GM18867 (cell line): ENCODE results near the gene PSAP.
"Not testable (repeated sequence)": the region's sequence is repeated elsewhere in the genome, so short reads cannot be mapped to it uniquely, and the experiment has no call there.

Experiments used
- ATAC-seq: cut with Tn5 transposase; IDR thresholded peaks from one replicate; pipeline ENCODE4 v1.9.1; 2021; ENCODE audit warnings: mild to moderate bottlenecking, moderate library complexity; ENCODE audit not compliant: unreplicated experiment

Gene PSAP

GRCh38 chr10:71850743-71851464, at the start of gene PSAP:
Gene PSAP (minus strand): TSS chr10:71851251. CDS start chr10:71851221, 30 bp downstream.
- ATAC-seq = peak; percentile 91

DNA sequence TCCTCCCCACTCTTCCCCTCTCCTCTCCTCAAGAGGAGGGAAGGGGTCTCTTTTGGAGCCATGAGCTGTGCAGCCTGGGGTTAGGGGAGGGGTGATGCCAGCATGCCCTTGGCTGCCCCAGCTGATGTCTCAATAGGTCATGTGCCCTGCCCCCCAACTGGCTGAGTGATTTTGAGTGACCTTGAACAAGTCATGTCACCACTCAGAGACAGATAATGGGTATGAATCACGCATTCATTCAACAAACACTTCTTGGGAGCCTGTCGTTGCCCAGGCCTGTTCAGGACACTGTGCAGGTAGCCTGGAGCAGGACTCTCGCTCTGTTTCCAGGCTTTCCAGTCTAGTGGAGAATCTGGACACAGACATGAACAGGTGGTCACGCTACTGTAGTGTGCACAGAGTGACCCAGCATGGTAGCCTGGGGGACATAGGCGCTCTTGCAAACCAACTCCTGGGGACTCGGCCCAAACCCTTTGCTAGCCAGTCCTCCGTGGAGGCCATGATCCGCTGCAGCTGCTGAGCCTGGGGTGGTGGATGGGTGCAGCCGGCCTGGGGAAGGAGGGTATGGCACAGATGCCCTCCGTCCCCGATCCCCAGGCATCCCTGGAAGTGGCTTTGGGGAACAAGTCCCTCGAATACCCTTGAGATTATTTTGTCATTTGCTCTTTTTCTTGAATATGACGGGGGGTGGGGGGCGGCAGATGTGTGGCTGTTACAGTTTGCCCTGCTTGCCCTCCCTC, 49.6 kb upstream of the PSAP start:
- ATAC-seq = no peak

GRCh38 chr10:71899665-71900412, 48.8 kb upstream of the PSAP start:
- no peak for ATAC-seq

GRCh38 chr10:71898346-71898745, 47.3 kb upstream of the PSAP start:
- not testable (repeated sequence) for ATAC-seq

GRCh38 chr10:71893920-71894319, 42.9 kb upstream of the PSAP start:
- no peak for ATAC-seq

DNA sequence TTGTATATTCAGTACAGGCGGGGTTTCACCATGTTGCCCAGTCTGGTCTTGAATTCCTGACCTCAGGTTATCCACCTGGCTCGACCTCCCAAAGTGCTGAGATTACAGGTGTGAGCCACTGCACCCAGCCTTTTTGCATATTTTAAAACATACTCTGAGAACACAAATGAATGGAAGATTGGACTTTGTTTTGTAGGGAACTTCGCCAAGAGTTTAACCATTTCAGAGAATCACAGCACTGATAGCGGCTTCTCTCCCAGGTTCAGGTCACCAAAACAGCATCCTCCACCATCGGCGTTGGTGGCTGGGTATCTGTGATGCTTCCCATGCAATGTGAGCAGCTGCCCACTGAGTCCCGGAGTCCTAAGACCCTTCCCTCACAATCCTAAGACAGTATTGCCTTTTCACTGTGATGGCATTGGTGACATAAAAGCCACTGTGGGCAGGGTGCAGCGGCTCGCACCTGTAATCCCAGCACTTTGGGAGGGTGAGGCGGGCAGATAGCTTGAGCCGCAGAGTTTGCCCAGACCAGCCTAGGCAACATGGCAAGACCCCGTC, 42.3 kb upstream of the PSAP start:
- ATAC-seq = no peak

DNA sequence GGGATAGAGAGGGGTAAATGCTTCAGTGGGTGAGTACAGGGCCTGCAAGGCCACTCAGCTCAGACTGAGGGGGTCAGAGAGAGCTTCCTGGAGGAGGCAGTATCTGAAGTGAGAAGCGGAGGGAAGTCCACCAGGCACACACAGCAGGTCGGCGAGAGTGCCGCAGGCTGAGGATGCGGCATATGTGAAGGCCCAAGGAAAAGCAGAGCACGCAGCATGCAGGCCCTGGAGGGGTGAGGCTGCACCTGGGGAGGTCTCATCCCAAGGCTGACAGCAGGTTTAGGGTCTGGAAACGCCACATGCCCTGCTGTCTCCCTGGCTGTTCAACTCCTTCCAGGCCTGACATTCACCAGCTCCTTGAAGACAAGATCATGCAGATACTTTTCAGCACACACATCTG, 40.4 kb upstream of the PSAP start:
- no peak for ATAC-seq

DNA sequence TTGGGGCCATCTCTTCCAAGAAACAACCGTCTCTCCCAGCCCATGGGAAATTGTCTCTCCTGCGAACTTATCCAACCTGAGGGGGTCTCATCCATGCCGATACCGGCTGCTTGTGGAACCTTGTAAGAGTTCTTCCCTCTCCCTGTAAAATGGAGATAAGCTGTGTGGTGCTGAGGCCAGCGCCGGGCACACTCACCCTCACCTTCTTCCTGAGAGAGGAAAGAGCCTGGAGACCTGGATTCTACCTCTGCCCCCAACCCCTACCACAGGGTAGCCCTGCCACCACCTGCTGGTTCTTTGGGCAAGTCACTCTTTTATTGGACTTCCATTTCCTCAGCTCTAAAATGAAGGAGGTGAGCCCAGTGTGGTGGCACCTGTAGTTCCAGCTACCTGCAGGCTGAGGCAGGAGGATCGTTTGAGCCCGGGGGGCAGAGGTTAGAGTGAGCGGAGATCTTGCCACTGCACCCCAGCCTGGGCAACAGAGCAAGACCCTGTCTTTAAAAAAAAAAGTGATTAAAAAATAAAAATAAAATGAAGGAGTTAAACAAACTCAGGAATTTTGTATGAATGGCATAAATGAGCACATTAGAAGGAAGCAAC, 38.4 kb upstream of the PSAP start:
- ATAC-seq = no peak

DNA sequence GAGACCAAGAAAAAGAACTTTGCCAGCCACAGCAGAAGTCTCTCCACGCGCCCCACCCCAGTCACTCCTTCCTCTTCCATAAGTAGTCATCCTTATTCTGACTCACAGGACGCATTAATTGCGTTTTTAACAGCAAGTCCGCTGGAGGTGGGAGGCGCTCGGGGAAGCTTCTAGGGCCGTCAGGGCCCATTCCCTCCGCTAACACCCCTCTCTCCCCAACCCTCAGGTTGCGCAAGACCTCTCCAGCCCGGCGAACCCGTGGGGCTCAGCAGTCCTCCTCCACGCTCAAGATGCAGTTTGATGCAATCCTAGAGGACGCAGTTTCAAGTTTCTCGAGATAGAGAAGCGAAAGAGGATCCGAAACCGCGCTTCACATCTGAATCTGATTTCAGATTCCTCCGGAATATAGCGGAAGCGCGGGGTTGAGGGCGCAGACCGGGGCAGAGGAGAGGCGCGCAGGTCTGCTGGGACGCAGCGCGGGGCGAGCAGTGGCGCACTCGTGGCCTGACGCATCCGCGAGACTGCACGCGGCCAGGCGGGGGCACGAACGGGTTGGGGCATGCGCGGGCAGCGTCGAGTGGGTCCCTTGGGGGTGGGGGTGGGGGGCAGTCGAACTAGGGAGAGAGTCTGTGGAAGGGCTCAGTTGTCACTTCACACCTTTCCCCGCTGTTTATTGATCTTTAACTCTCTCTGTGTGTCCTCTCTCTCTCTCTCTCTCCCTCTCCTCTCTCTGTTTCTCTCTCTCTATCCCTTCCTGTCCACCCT, 37.8 kb upstream of the PSAP start:
- ATAC-seq = peak; percentile 87

GRCh38 chr10:71888248-71888622, 37.2 kb upstream of the PSAP start:
- no peak for ATAC-seq

GRCh38 chr10:71887743-71888142, 36.7 kb upstream of the PSAP start:
- no peak for ATAC-seq

DNA sequence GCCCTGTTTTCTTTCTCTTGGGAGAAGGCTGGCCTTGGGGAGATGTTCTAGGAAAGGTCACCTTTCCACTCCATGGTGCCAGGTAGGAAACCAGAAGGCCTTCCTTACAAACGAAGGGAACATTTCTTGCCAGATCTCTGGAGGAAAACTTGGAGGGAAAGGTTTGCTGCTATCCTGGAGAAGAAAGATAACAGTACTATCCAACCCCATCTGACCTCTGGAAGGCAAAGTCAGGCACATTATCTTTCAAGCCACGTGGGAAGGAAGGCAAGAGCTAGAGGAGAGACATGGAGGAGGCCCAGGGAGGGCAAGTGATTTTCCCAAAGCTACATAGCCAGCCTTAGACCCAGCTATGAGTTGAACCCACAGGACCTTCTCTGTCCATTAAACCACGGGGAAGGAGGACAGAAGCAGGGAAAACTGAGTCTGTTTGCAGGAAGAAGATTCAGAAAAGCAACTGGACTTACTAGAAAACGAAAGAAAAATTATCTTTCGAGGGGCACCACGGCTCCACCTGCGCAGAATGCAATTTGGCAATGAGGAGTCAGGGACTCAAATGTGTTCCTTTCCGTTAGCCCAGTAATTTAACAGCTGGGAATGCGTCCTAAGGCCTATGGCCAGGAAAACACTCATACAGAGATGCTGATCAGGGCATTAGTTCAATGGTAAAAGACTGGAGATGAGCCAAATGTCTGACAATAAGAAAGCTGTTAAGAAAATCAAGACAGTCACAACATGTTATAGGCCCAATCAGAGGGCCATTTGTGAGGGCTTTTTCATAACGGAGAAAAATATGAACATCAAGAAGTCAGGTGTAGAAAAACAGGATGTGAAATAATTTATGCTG, 32.0 kb upstream of the PSAP start:
- no peak for ATAC-seq

- no peak for ATAC-seq
Observed at GRCh38 chr10:71881647-71882355, 30.8 kb upstream of the PSAP start.

DNA sequence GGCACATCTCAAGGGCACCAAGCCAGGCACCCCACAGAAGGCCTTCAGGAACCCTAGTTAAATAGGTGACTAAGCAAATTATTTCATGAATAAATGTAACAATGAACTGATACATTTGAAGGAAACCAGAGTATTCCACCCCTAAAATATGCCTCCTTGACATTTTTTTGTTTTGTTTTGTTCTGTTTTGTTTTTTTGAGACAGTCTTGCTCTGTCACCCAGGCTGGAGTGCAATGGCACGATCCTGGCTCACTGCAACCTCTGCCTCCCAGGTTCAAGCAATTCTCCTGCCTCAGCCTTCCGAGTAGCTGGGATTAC, 30.2 kb upstream of the PSAP start:
- ATAC-seq = not testable (repeated sequence)

GRCh38 chr10:71880425-71881306, 29.6 kb upstream of the PSAP start:
- ATAC-seq = no peak

- ATAC-seq = no peak
Observed at GRCh38 chr10:71878327-71879034, 27.4 kb upstream of the PSAP start.

GRCh38 chr10:71877821-71878220, 26.8 kb upstream of the PSAP start:
- ATAC-seq = no peak
